HG02798 (cell line): ENCODE results near the gene PRMT2.
"Not testable (repeated sequence)": the region's sequence is repeated elsewhere in the genome, so short reads cannot be mapped to it uniquely, and the experiment has no call there.

Experiments used
- ATAC-seq: cut with Tn5 transposase; IDR thresholded peaks from one replicate; pipeline ENCODE4 v1.9.1; 2021; ENCODE audit warnings: mild to moderate bottlenecking; ENCODE audit not compliant: unreplicated experiment, poor library complexity

Gene PRMT2

DNA sequence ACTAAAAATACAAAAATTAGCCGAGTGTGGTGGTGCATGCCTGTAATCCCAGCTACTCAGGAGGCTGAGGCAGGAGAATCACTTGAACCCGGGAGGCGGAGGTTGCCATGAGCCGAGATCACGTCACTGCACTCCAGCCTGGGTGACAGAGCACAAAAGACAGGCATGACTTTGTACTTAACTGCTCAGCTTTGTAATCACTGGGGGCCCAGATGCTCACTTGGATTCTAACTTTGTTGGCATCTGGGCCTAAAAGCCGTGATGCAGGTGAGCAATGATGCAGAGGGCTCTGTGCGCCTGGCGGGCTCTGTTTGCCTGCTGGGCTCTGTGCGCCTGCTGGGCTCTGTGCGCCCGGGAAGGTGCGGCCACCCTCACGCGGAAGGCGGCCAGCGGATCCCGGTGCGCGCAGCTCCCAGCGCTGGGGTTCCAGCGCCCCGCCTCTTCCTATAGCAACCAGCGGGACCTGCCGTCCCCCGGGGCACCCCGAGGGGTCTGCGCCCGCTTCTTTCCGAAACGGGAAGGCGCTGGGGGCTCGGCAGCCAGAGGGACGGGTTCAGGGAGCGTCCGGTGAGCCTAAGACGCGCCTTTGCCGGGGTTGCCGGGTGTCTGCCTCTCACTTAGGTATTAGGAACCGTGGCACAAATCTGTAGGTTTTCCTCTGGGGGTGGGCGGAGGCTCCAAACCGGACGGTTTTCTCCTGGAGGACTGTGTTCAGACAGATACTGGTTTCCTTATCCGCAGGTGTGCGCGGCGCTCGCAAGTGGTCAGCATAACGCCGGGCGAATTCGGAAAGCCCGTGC lies 31.7 kb downstream of the PRMT2 start:
- ATAC-seq, result no peak

DNA sequence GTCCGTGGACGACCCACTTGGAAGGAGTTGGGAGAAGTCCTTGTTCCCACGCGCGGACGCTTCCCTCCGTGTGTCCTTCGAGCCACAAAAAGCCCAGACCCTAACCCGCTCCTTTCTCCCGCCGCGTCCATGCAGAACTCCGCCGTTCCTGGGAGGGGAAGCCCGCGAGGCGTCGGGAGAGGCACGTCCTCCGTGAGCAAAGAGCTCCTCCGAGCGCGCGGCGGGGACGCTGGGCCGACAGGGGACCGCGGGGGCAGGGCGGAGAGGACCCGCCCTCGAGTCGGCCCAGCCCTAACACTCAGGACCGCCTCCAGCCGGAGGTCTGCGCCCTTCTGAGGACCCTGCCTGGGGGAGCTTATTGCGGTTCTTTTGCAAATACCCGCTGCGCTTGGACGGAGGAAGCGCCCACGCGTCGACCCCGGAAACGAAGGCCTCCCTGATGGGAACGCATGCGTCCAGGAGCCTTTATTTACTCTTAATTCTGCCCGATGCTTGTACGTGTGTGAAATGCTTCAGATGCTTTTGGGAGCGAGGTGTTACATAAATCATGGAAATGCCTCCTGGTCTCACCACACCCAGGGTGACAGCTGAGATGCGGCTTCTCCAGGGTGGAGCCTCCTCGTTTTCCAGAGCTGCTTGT lies 32.4 kb downstream of the PRMT2 start:
- ATAC-seq, result no peak

DNA sequence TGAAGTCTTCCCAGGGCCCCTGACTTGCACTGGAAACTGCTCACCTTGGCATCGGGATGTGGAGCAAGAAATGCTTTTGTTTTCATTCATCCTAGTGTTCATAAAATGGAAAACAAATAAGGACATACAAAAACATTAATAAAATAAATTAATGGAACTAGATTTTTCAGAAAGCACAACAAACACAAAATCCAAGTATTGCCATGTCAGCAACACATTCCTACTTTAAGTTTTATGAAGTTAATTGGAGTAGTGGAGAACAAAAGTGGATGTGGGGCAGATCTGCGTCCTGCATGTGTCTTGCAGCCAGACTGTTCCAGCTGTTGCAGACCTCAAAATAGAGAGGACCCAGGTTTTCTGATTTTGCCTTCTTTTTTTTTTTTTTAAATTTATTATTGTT lies 32.9 kb downstream of the PRMT2 start:
- ATAC-seq, result no peak

DNA sequence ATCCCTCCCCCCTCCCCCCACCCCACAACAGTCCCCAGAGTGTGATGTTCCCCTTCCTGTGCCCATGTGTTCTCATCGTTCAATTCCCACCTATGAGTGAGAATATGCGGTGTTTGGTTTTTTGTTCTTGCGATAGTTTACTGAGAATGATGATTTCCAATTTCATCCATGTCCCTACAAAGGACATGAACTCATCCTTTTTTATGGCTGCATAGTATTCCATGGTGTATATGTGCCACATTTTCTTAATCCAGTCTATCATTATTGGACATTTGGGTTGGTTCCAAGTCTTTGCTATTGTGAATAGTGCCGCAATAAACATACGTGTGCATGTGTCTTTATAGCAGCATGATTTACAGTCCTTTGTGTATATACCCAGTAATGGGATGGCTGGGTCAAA lies 33.4 kb downstream of the PRMT2 start:
- ATAC-seq, result not testable (repeated sequence)

DNA sequence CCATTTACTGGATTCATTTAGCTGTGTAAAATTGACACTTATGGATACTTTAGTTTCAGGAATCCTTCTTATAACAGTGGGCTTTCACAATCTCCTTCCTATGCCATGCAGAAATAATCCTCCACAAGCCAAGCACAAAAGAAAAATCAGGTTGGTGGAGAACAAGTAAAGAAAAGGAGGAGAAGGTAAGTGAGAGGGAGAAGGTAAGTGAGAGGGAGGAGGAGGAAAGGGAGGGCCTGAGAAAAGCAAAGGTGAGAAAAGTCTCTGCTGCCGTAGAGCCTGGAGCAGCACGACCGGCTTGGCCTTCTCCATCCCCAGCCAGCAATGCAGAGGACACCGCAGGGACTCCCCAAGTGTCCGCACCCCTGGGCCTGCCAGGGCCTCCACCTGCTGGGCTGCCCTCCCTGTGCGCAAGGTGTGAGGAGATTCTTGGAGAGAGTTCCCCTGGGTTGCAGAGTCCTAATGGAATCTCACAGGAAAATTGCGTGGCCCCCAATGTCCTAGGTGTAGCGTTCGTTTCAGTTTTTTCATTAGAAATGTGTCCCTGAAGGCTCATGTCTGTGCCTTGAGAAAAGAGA lies 39.0 kb downstream of the PRMT2 start:
- ATAC-seq, result no peak

DNA sequence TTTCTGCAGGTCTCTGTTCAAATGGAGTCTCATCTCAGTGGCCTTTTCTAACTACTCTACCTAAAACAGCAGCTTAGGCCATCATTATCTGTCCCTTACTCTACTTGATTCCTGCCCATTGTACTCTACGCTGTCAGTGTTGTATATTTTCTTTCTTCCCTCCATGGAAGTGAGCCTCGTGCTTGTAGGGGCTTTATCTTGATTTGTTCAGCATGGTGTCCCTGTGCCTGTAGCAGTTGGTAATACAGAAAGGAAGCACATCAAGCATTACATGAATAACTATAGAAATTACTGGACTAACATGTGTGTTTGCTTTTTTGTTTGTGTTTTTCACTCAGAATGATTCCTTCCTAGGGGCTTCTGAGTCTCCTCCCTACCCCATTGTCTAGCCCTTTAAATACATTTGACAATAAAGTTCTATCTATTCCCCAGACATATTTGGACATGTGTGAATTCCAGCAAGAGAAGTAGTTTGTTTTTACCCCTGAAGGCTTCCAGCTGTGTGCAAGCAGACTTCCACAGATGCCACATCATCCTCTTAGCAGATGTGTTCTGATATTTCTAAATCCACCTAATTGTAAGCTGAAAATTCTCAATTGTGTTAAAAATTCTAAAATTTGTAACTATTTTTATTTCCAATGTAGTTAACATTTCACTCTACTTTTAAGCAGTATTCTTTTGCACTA lies 40.3 kb downstream of the PRMT2 start:
- no peak for ATAC-seq

DNA sequence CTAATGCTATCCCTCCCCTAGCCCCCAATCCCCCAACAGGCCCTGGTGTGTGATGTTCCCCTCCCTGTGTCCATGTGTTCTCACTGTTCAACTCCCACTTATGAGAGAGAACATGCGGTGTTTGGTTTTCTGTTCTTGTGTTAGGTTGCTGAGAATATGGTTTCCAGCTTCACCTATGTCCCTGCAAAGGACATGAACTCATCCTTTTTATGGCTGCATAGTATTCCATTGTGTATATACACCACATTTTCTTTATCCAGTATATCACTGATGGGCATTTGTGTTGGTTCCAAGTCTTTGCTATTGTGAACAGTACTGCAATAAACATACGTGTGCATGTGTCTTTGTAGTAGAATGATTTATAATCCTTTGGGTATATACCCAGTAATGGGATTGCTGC lies 41.1 kb downstream of the PRMT2 start:
- not testable (repeated sequence) for ATAC-seq

DNA sequence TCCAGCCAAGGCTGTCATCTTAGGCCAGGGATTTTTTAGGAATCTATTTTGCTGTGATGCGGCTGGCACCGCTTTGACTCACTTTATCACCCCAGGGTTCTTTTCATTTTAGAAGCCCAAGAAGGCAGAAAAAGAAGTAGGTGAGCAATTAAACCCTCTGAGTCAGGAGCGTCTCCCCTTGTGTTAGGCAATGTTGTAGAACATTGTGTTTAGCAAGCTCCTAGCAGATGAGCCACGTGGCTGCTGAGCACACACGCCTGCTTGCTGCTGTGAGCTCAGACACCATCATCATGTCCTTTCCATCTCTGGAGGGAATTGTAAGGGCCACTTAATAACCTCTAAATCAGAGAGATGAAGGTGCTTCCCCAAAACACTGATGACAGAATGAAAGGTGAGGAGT lies 46.1 kb downstream of the PRMT2 start:
- ATAC-seq, result not testable (repeated sequence)

DNA sequence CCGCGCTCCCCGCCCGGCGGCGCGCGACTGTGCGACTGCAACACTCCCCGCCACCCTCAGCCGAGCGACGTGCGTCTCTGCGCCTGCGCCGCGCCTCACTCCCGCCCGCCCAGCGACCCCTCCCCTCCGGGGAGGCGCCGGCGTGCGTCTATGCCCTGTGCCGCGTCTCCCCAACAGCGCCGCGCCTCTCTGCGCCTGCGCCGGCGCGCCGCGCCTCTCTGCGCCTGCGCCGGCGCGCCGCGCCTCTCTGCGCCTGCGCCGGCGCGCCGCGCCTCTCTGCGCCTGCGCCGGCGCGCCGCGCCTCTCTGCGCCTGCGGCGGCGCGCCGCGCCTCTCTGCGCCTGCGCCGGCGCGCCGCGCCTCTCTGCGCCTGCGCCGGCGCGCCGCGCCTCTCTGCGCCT lies 63.2 kb downstream of the PRMT2 start:
- ATAC-seq, result not testable (repeated sequence)

DNA sequence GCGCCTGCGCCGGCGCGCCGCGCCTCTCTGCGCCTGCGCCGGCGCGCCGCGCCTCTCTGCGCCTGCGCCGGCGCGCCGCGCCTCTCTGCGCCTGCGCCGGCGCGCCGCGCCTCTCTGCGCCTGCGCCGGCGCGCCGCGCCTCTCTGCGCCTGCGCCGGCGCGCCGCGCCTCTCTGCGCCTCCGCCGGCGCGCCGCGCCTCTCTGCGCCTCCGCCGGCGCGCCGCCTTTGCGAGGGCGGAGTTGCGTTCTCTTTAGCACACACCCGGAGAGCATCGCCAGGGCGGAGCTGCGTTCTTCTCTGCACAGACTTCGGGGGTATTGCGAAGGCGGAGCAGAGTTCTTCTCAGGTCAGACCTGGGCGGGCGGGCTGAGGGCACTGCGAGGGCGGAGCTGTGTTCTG lies 63.6 kb downstream of the PRMT2 start:
- not testable (repeated sequence) for ATAC-seq
